WI38 (cell line): ENCODE results near the gene LTBP1.

Experiments
- H3K4me3 ChIP-seq: 2 replicates; pipeline ENCODE4 v1.5.1; 2011; ENCODE audit warnings: low read depth, mild to moderate bottlenecking, control low read depth, low read length
- CTCF ChIP-seq: IDR thresholded peaks from 2 replicates; pipeline ENCODE4 v1.5.1; 2012; ENCODE audit warnings: low read depth, mild to moderate bottlenecking, control low read depth, low read length

Gene LTBP1

DNA sequence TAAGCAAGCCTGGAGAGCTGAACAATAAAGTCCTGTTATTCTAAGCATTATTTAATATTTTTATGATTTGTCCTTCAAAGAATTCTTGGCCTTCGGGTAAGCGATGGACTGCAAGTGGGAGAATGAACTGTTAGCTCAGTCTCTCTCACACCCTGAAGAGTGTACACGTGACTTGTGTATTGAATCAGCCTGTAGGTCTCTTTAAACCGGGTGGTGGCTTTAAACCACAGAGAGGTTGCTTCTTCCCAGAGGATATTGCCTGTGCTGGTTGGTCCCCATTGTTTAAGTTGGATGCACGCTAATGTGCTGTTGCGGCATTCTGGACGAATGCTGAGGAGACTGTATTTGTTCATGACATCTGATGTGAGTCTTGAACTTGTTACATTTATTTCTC is 183.3 kb downstream of the LTBP1 start:
- H3K4me3 ChIP-seq: no peak overlapping the region
- TF ChIP-seq CTCF: no peak

DNA sequence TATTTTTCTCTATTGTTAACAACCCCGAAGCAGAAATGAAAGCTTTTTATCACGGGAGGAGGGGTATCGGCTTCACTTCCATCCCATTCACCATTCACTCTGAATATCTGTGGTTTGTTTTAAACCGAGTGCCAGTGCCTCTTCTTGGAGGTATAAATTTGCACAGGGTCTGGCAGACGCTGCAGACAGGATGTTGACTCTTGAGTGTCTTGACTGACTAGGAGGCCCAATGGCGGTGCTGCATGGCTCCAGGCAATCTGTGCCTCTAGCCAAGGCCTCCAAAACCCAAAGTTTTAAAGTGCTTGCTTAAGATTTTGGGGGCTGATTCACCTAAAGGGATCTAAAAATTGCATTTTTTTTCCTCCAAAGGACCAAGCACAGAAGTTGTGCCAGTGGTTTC is 183.8 kb downstream of the LTBP1 start:
- no peak overlapping the region for H3K4me3 ChIP-seq
- no peak for TF ChIP-seq CTCF

DNA sequence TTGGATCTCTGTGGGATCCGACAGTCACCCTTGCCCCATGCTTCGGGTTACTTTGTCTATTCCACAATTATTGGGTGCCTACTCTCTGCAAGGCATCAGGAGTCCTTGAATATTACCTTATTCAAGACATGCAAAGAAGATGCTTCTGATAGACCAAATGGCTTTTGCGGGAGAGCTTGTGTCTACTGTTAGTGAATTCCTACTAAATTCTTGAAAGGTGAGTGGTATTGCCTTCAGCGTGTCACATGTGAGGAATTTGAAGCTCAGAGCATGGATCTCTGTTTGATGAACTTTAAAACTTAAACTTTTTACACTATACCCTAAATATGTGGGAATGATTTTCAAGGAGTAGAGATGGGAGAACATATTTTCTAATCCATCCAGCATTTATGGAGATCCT is 184.4 kb downstream of the LTBP1 start:
- TF ChIP-seq CTCF: no peak
- no peak overlapping the region for H3K4me3 ChIP-seq

- TF ChIP-seq CTCF: no peak
- H3K4me3 ChIP-seq: no peak overlapping the region
Observed at GRCh38 chr2:33131749-33132148, 185.0 kb downstream of the LTBP1 start.

- TF ChIP-seq CTCF: no peak
- peak overlapping the region; percentile 81 for H3K4me3 ChIP-seq
Observed at GRCh38 chr2:33133454-33133952, 186.8 kb downstream of the LTBP1 start.

- H3K4me3 ChIP-seq: peak overlapping the region; percentile 81
- TF ChIP-seq CTCF: no peak
Observed at GRCh38 chr2:33134086-33134771, 187.5 kb downstream of the LTBP1 start.

- H3K4me3 ChIP-seq: peak overlapping the region; percentile 81
- no peak for TF ChIP-seq CTCF
Observed at GRCh38 chr2:33134791-33135560, 188.2 kb downstream of the LTBP1 start.
